Activated CD4-positive, alpha-beta T cell treated with anti-CD3 and anti-CD28 coated beads for 36 hours (primary cell): ENCODE results near the gene NHLRC1. TPM values are rescaled to one million over a fixed set of nuclear protein-coding genes. Genes with fewer than 3 reads are reported as not detected.

ENCODE experiments used
- ATAC-seq: fragments of 200-7000 bp; cut with Tn5 transposase; one replicate; pipeline ENCODE4 v1.10.0; 2021; ENCODE audit warnings: mild to moderate bottlenecking, moderate library complexity
- CTCF ChIA-PET: fragments of 350-600 bp; sonication (Branson Sonifier 250); formaldehyde crosslinking; loops from one replicate; lab custom pipeline; 2021; ENCODE audit warnings: antibody characterized with exemption; lab: Charles Lee
- POLR2A ChIA-PET: fragments of 350-600 bp; sonication (Branson Sonifier 250); formaldehyde crosslinking; loops from one replicate; lab custom pipeline; 2021; ENCODE audit warnings: antibody characterized with exemption, inconsistent platforms; lab: Charles Lee
- DNase-seq: peaks from one replicate; pipeline ENCODE4 v3.0.0-alpha.2; 2020
- H3K27ac Mint-ChIP-seq: one replicate; pipeline ENCODE4 v1.8.0; 2021; ENCODE audit warnings: mixed read lengths
- H3K27me3 Mint-ChIP-seq: one replicate; pipeline ENCODE4 v1.8.0; 2021; ENCODE audit warnings: mixed read lengths
- H3K36me3 Mint-ChIP-seq: one replicate; pipeline ENCODE4 v1.8.0; 2021; ENCODE audit warnings: low read depth, mixed read lengths
- H3K4me1 Mint-ChIP-seq: one replicate; pipeline ENCODE4 v1.8.0; 2021; ENCODE audit warnings: mixed read lengths
- H3K4me3 Mint-ChIP-seq: one replicate; pipeline ENCODE4 v1.8.0; 2021; ENCODE audit warnings: mild to moderate bottlenecking, moderate library complexity, mixed read lengths
- H3K9me3 Mint-ChIP-seq: one replicate; pipeline ENCODE4 v1.8.0; 2021; ENCODE audit warnings: low read depth, mixed read lengths
- intact Hi-C, 2 experiments: fragments of 100-400 bp; cut with DNase I in 1 of 2; cut with micrococcal nuclease in 1 of 2; formaldehyde crosslinking; loops; one replicate each; pipeline versions ENCODE4 v1.14.2 to v1.15.1; 2022 to 2024; cut with DNase I, micrococcal nuclease
- total RNA-seq, 2 experiments: library from RNA; stranded (reverse); gene quantifications; one replicate each; pipeline ENCODE4 v1.2.3, GENCODE V29; 2021

Gene NHLRC1
- total RNA-seq, 2 experiments from 2014 or later: 0.11 to 0.16 TPM

GRCh38 chr6:18107061-18107460 lies 15.4 kb downstream of the NHLRC1 start:
- no peak for ATAC-seq
- Mint-ChIP-seq H3K9me3 (peaks cover 13% of the 10 kb centered on the region), H3K27me3 (peaks cover 20% of the 10 kb centered on the region), H3K36me3 (no peaks in the 10 kb centered on the region), H3K27ac (no peak overlapping the region), H3K4me1 (no peaks in the 10 kb centered on the region), H3K4me3 (no peak overlapping the region)
- intact Hi-C loops: no loop called here
- ChIA-PET POLR2A (no interaction called here), CTCF (no interaction called here)
- DNase-seq: no peak

GRCh38 chr6:18102783-18103509 lies 19.5 kb downstream of the NHLRC1 start:
- H3K36me3 Mint-ChIP-seq: no peaks in the 10 kb centered on the region
- no peak for DNase-seq
- H3K4me1 Mint-ChIP-seq: no peaks in the 10 kb centered on the region
- no peak for ATAC-seq
- no peak overlapping the region for H3K4me3 Mint-ChIP-seq
- POLR2A ChIA-PET: no interaction called here
- CTCF ChIA-PET: interaction anchor here (0.6 kb wide), 1 partner anchor 630 kb away, joined by 4 read pairs; no protein-coding TSS in a partner anchor
- no peak overlapping the region for H3K27ac Mint-ChIP-seq
- H3K27me3 Mint-ChIP-seq: peaks cover 24% of the 10 kb centered on the region
- intact Hi-C loops: no loop called here
- H3K9me3 Mint-ChIP-seq: peaks cover 13% of the 10 kb centered on the region

- H3K4me3 Mint-ChIP-seq: no peak overlapping the region
- no peak overlapping the region for H3K27ac Mint-ChIP-seq
- peaks cover 9% of the 10 kb centered on the region for H3K9me3 Mint-ChIP-seq
- ChIA-PET CTCF (no interaction called here), POLR2A (no interaction called here)
- H3K27me3 Mint-ChIP-seq: peaks cover 28% of the 10 kb centered on the region
- ATAC-seq: no peak
- no peak for DNase-seq
- no peaks in the 10 kb centered on the region for H3K4me1 Mint-ChIP-seq
- no peaks in the 10 kb centered on the region for H3K36me3 Mint-ChIP-seq
- intact Hi-C loops: no loop called here
Measured at GRCh38 chr6:18101873-18102272, 20.6 kb downstream of the NHLRC1 start.

GRCh38 chr6:18101271-18101670 lies 21.2 kb downstream of the NHLRC1 start:
- H3K4me1 Mint-ChIP-seq: no peaks in the 10 kb centered on the region
- no peak for ATAC-seq
- peaks cover 7% of the 10 kb centered on the region for H3K9me3 Mint-ChIP-seq
- no peak for DNase-seq
- ChIA-PET CTCF (no interaction called here), POLR2A (no interaction called here)
- no peaks in the 10 kb centered on the region for H3K36me3 Mint-ChIP-seq
- H3K4me3 Mint-ChIP-seq: no peak overlapping the region
- peaks cover 28% of the 10 kb centered on the region for H3K27me3 Mint-ChIP-seq
- H3K27ac Mint-ChIP-seq: no peak overlapping the region
- intact Hi-C loops: no loop called here

- intact Hi-C loops: no loop called here
- ATAC-seq (no peak), DNase-seq (no peak)
- H3K27me3 Mint-ChIP-seq: peaks cover 23% of the 10 kb centered on the region
- no peak overlapping the region for H3K27ac Mint-ChIP-seq
- ChIA-PET CTCF (no interaction called here), POLR2A (no interaction called here)
- H3K36me3 Mint-ChIP-seq: no peaks in the 10 kb centered on the region
- H3K9me3 Mint-ChIP-seq: no peaks in the 10 kb centered on the region
- no peak overlapping the region for H3K4me3 Mint-ChIP-seq
- H3K4me1 Mint-ChIP-seq: no peaks in the 10 kb centered on the region
Measured at GRCh38 chr6:18100296-18100695, 22.2 kb downstream of the NHLRC1 start.

- Mint-ChIP-seq H3K36me3 (no peaks in the 10 kb centered on the region), H3K9me3 (no peaks in the 10 kb centered on the region), H3K4me1 (no peaks in the 10 kb centered on the region), H3K27me3 (peaks cover 23% of the 10 kb centered on the region), H3K27ac (no peak overlapping the region), H3K4me3 (no peak overlapping the region)
- POLR2A ChIA-PET: no interaction called here
- ATAC-seq: no peak
- DNase-seq: no peak
- intact Hi-C loops: no loop called here
- CTCF ChIA-PET: no interaction called here
Measured at GRCh38 chr6:18099511-18099910, 23.0 kb downstream of the NHLRC1 start.

GRCh38 chr6:18096423-18096822 lies 26.1 kb downstream of the NHLRC1 start:
- Mint-ChIP-seq H3K36me3 (no peaks in the 10 kb centered on the region), H3K9me3 (no peaks in the 10 kb centered on the region), H3K27ac (no peak overlapping the region), H3K4me1 (no peaks in the 10 kb centered on the region), H3K27me3 (peaks cover 11% of the 10 kb centered on the region), H3K4me3 (no peak overlapping the region)
- ChIA-PET POLR2A (no interaction called here), CTCF (interaction anchor here (0.7 kb wide), 1 partner anchor 1949 kb away, joined by 4 read pairs; no protein-coding TSS in a partner anchor)
- intact Hi-C loops: no loop called here
- ATAC-seq (no peak), DNase-seq (no peak)

GRCh38 chr6:18091382-18091781 lies 31.1 kb downstream of the NHLRC1 start:
- Mint-ChIP-seq H3K36me3 (no peaks in the 10 kb centered on the region), H3K27ac (no peak overlapping the region), H3K4me3 (no peak overlapping the region), H3K4me1 (no peaks in the 10 kb centered on the region), H3K9me3 (peaks cover 2% of the 10 kb centered on the region), H3K27me3 (peaks cover 4% of the 10 kb centered on the region)
- no peak for ATAC-seq
- intact Hi-C loops: no loop called here
- ChIA-PET POLR2A (no interaction called here), CTCF (no interaction called here)
- no peak for DNase-seq

- POLR2A ChIA-PET: no interaction called here
- CTCF ChIA-PET: no interaction called here
- no peak for DNase-seq
- ATAC-seq: no peak
- Mint-ChIP-seq H3K4me3 (no peak overlapping the region), H3K36me3 (no peaks in the 10 kb centered on the region), H3K9me3 (peaks cover 2% of the 10 kb centered on the region), H3K4me1 (no peaks in the 10 kb centered on the region), H3K27ac (no peak overlapping the region), H3K27me3 (peaks cover 4% of the 10 kb centered on the region)
- intact Hi-C loops: no loop called here
Measured at GRCh38 chr6:18090349-18090786, 32.1 kb downstream of the NHLRC1 start.

- H3K27ac Mint-ChIP-seq: no peak overlapping the region
- no peak overlapping the region for H3K4me3 Mint-ChIP-seq
- ATAC-seq: no peak
- no peaks in the 10 kb centered on the region for H3K4me1 Mint-ChIP-seq
- peaks cover 2% of the 10 kb centered on the region for H3K9me3 Mint-ChIP-seq
- ChIA-PET POLR2A (no interaction called here), CTCF (no interaction called here)
- intact Hi-C loops: no loop called here
- H3K36me3 Mint-ChIP-seq: no peaks in the 10 kb centered on the region
- H3K27me3 Mint-ChIP-seq: peaks cover 4% of the 10 kb centered on the region
- no peak for DNase-seq
Measured at GRCh38 chr6:18088419-18089296, 33.8 kb downstream of the NHLRC1 start.

- peaks cover 2% of the 10 kb centered on the region for H3K9me3 Mint-ChIP-seq
- peaks cover 4% of the 10 kb centered on the region for H3K27me3 Mint-ChIP-seq
- DNase-seq (no peak), ATAC-seq (no peak)
- no peaks in the 10 kb centered on the region for H3K4me1 Mint-ChIP-seq
- intact Hi-C loops: no loop called here
- no peak overlapping the region for H3K4me3 Mint-ChIP-seq
- no peak overlapping the region for H3K27ac Mint-ChIP-seq
- ChIA-PET POLR2A (no interaction called here), CTCF (no interaction called here)
- no peaks in the 10 kb centered on the region for H3K36me3 Mint-ChIP-seq
Measured at GRCh38 chr6:18087396-18088165, 34.9 kb downstream of the NHLRC1 start.
